ENCODE data around the gene YARS1.

The YARS1 gene

DNA sequence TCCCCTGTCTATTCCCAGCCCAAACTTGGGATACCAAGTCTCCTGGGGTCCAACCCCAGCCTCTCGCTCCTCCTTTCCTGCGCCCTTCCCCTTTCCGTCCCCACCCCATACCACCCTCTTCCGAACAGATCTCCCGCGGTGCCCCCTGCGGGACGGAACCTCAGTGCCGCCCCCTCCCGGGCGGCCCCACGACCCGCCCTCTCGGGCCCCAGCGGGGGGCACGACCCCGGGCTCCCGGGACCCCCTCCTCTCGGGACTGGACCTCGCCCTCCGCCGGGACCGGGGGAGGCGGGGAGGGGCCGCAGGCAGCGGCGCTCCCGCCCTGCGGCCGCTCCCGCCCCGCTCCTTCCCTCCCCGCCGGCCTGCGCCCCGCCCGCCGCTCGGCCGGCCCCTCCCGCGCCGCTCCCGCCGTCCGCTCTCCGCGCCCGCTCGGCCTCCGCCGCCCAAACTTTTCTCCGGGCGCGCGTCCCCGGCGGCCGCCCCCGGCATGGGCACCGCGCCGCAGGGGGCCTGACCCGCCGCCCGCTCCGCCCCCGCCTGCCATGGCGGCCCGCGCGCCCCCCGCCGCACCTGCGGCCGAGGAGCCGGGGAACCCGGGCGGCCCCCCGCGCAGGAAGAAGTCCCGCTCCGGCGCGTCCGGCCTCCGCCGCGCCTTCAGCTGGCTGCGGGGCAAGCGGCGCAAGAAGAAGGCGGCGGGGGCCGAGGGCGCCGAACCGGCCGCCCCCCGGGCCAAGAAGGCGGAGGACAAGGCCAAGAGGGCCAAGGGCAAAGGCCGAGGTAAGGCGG is 75.6 kb downstream of the YARS1 start:
- no peak for DNase-seq

DNA sequence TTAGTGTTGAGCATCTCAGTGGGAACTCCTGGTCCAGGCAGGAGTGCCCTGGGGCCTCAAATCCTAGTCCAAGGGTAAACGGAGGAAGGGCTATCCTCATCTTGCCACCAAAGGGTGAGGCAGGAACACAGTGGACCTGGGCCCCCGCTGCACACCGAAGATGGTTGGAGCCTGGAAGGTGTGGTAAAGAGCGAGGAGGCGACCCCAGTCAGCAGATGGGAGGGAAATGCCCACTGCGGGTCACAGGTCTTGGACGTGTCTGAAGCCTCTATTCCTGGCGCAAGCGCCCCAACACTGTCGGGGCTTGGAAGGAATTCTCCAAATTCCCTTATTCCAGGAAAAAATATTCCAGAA is 76.1 kb downstream of the YARS1 start:
- DNase-seq, result no peak

DNA sequence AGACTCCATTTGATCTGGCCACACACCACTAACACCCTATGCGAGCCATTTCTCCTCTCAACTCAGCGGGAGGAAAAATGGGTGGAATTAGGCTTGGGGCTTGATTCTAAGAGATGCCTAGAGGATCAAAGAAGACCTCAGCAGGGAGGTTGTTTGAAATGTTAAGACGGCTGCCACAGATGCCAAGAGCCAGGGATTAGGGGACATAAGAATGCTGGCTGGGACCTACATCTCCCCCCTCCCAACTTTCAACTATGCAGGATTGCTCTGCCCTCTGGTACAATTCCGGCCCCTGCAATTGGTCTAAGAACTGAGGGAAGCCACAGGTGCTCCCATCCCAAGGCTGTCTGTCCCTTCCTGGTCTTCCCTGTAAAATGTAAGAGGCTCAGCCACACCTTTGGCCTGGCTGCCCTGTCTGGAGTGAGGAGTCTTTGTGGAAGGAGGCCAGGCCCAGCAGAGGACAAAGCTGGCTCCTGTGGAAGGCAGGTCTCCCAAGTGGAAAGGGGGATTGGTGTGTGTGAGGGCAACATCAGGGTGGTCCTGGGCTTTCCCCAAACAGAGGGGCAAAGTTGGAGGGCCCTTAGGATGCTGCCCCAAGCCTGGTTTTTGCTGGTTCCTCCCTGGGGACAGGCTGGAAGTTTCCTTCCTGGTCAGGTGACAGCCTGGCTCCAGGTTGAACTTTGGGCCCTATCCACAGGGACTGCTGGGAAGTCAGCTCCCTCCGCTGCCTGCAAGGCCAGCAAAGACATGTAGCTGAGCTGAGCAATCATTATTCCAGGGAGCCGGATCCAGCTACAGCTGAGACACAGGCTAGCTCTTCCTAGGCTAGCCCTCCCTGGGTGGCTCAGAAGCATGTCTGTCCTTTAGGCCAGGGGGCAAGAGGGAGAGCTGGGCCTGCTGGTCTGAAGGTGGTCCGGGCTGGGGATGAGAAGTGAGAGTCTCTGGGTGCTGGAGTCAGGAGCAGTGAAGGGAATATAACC is 80.1 kb downstream of the YARS1 start:
- DNase-seq, result no peak

DNA sequence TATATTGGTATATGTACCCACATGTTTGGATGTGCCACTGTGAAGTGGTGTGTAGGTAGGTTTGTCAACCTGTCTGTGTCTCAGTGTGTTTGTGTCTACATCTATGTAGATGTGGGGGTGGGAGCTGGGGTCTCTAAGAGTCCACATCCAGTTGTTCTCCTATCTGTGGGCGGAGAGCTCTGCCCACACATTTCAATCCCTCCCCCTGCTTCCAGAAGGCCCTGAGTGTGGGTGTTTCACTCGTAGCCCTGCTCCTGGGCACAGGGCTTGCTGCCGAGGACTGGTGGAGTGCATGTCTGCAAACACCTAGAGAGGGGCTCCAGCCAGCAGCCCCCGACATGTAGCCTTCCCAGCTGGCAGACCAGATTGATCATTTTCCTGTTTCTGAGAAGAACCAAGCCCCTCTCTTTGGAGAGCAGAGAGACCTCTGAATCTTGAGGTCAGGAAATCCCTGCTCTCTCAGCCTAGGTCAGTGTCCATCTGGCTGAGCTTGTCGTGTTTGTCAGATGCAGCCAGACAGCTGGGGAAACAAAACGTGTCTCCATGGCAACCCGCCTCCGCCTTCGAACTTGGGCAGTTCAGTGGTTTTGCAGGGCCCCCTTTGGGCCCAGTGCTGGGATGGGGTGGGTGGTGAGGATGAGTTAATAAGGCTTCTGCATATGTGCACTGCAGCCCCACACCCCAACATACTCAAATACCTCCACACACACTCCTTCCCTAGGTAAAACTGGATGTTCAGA is 83.4 kb downstream of the YARS1 start:
- no peak for DNase-seq

DNA sequence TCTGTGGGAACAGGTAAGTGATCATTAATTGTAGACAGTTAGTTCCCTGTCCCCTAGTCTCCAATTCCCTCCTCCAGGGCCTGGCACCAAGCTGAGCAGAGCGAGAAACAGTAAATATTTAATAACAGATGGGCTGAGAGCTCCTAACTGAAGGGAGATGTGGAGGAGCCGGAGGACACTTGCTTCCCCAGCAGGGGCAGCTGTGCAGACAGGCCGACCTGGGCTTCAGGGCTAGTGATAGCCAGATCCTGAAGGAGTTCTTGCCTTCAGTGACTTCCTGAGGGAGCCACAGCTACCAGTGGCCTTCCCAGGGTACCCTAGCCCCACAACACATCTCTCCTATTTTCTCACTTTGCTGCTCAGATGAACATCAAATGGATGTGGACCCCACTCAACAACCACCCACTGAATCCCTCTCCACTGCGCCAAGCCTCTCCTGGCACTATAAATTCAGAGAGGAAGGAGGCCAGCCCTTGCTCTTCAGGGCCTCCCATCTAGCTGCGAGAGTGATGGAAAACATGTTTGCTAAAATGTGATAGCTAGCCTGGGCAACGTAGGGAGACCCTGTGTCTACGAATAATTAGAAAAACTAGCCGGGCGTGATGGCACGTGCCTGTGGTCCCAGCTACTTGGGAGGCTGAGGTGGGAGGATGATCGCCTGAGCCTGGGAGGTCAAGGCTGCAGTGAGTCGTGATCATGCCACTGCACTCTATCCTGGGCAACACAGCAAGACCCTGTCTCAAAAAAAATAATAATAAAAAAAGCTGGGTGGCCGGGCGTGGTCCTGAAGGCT is 87.7 kb downstream of the YARS1 start:
- no peak for DNase-seq

DNA sequence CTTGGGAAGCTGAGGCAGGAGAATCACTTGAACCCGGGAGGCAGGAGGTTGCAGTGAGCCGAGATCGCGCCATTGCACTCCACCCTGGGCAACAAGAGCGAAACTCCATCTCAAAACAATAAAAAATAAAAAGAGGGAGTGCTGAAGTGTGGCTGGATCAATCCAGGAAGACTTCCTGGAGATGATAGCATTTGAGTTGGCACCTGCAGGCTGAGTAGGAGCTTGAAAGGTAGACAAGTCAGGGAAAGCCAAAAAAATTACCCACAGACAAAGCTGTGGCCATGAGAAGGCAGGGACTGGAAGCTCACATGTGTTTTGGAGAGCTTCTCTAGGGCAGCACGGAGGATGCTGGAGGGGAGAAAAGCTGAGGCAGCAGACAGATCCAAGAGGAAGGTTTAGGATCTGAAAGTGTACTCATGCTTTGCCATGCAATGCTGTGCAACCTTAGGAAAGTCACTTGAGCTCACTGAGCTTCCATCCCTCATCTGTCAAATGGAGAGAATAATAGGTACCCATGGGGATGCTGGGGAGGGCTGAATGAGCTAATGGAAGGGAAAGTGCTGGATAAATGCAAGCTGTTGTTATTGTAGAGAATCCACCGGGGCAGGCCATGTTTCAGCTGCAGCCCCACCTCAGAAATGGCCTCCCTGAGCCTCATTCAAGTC is 88.6 kb downstream of the YARS1 start:
- DNase-seq, result no peak

DNA sequence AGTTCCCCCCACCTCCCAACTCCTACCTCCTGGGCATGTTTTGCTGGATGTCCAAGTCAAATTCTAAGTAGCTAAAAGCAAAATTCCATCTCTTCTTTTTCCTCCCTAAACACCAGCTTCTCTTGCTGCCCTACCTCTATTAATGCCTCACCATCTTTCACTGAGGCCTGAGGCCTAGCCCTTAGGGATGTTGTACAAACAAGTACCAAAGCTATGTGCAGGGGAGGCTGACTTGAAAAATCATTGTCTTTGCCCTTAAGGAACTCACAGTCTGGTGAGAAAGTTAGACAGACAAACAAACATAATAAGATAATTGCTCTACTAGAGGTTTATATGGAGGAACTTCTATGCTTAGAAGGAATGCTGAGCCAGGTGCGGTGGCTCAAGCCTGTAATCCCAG is 89.3 kb downstream of the YARS1 start:
- DNase-seq, result no peak

DNA sequence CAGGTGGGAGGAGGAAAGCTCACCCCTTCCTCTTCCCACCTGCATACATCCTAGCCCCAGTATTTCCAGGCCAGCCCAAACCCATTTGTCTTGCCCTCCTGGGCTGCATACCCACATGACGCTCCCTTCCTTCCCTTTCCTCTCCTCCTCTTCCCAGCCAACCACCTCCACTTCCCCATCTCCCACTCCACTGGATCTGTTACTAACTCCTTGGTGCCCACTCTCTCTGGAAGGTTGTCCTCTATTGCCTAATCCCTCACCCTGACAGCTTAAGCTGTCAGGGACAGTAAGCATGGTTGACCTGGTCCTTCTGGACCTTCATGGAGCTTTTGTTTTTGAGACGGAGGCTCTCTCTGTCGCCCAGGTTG is 91.6 kb downstream of the YARS1 start:
- no peak for DNase-seq

Measured in NCI-H187 (cell line).